ENCODE measurements around the gene TNKS1BP1.

The TNKS1BP1 gene

DNA sequence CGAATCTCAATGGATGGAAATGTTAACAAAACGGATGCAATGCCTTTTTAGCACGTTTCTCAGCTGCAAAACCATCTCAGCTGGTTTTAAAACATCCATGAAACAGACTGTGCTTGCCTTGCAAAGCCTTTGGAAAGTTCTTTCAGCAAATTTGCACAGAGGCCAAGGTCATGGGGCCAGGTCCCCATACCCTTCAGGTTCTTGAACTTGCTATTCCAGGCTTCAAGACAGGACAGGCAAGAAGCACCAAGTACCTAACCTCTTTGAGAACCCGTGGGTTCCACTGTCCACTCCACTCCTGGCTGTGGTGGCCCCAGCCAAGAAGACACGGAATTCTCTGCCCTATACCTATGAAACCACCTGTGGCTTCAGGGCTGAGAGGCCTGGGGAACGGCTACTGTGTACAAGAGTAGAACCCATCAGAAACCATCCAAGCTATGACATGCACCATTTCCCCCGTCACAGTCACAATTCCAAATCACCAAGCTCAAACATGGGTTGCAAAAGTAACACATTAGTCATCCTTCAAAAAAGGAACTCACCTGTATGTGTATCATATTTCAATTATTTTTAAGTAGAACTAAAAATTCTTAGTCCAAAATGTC, 17.0 kb downstream of the TNKS1BP1 start:
- H3F3A ChIP-seq (ENCODE audit: insufficient read depth, low read length) = no peaks in the 10 kb centered on the region
- H3K27ac ChIP-seq (ENCODE audit: low read depth, low read length, poor library complexity, severe bottlenecking) = no peak overlapping the region
- H2AFZ ChIP-seq (ENCODE audit: low read length) = no peak overlapping the region
- no peak overlapping the region for H3K4me2 ChIP-seq (ENCODE audit: low read length)
- H3K27me3 ChIP-seq (ENCODE audit: insufficient read depth, low read length) = no peaks in the 10 kb centered on the region
- no peak overlapping the region for H3K4me3 ChIP-seq (ENCODE audit: low read depth, low read length, poor library complexity, severe bottlenecking)
- H3K9me3 ChIP-seq (ENCODE audit: low read length) = no peaks in the 10 kb centered on the region
- H3K79me2 ChIP-seq (ENCODE audit: insufficient read depth, low read length) = no peaks in the 10 kb centered on the region
- H3K9ac ChIP-seq (ENCODE audit: low read length) = no peak overlapping the region
- H3K4me1 ChIP-seq (ENCODE audit: insufficient read depth, low read length, severe bottlenecking) = no peaks in the 10 kb centered on the region
- no peaks in the 10 kb centered on the region for H3K9me2 ChIP-seq (ENCODE audit: low read depth, low read length)
- no peaks in the 10 kb centered on the region for H4K20me1 ChIP-seq (ENCODE audit: insufficient read depth, low read length)
- TF ChIP-seq EZH2 (IDR thresholded peaks at IDR 0.05; ENCODE audit: borderline replicate concordance, low read length) = no peak
- TF ChIP-seq, protein P1, sequence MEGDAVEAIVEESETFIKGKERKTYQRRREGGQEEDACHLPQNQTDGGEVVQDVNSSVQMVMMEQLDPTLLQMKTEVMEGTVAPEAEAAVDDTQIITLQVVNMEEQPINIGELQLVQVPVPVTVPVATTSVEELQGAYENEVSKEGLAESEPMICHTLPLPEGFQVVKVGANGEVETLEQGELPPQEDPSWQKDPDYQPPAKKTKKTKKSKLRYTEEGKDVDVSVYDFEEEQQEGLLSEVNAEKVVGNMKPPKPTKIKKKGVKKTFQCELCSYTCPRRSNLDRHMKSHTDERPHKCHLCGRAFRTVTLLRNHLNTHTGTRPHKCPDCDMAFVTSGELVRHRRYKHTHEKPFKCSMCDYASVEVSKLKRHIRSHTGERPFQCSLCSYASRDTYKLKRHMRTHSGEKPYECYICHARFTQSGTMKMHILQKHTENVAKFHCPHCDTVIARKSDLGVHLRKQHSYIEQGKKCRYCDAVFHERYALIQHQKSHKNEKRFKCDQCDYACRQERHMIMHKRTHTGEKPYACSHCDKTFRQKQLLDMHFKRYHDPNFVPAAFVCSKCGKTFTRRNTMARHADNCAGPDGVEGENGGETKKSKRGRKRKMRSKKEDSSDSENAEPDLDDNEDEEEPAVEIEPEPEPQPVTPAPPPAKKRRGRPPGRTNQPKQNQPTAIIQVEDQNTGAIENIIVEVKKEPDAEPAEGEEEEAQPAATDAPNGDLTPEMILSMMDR (IDR thresholded peaks at IDR 0.05; ENCODE audit: low read length) = no peak
- H3K36me3 ChIP-seq (ENCODE audit: insufficient read depth, low read length) = peaks cover 23% of the 10 kb centered on the region; the same call in 1 of the 2 replicates

DNA sequence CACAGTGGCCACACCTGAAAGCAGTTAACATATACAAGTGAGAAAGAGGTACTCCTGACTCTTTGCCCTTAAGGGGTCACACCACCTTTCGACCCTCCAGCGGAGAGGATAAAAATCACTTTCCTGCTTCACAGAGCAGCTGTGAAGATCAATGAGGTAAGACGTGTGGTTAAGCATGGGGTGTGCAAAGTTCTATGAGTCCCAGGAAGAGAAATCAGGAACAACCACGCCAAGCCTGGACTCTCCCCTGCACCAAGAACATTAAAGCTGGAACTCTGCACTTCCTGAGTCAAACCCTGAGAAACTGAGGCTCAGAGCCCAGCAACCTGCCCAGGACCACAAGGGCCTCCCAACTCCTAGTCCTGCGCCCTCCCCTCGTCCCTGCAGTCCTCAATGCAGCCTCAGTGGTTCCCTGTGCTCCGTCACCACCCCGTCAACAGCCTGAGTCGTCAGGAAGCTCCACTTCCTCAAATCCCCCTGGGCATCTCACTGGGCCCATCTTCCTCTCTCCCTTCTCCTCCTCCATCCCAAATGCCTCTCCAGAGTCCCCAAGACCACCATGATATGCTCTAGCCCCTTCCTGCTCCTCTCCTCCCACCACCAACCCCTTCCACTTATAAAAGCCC, 17.7 kb downstream of the TNKS1BP1 start:
- H2AFZ ChIP-seq (ENCODE audit: low read length) = no peak overlapping the region
- H3K9ac ChIP-seq (ENCODE audit: low read length) = no peak overlapping the region
- H3F3A ChIP-seq (ENCODE audit: insufficient read depth, low read length) = no peaks in the 10 kb centered on the region
- no peaks in the 10 kb centered on the region for H4K20me1 ChIP-seq (ENCODE audit: insufficient read depth, low read length)
- no peaks in the 10 kb centered on the region for H3K4me1 ChIP-seq (ENCODE audit: insufficient read depth, low read length, severe bottlenecking)
- TF ChIP-seq, protein P1 (IDR thresholded peaks at IDR 0.05; ENCODE audit: low read length) = no peak
- TF ChIP-seq EZH2 (IDR thresholded peaks at IDR 0.05; ENCODE audit: borderline replicate concordance, low read length) = no peak
- no peaks in the 10 kb centered on the region for H3K27me3 ChIP-seq (ENCODE audit: insufficient read depth, low read length)
- no peaks in the 10 kb centered on the region for H3K9me3 ChIP-seq (ENCODE audit: low read length)
- H3K36me3 ChIP-seq (ENCODE audit: insufficient read depth, low read length) = peaks cover 19% of the 10 kb centered on the region; the same call in 1 of the 2 replicates
- no peak overlapping the region for H3K27ac ChIP-seq (ENCODE audit: low read depth, low read length, poor library complexity, severe bottlenecking)
- no peak overlapping the region for H3K4me2 ChIP-seq (ENCODE audit: low read length)
- no peaks in the 10 kb centered on the region for H3K79me2 ChIP-seq (ENCODE audit: insufficient read depth, low read length)
- no peaks in the 10 kb centered on the region for H3K9me2 ChIP-seq (ENCODE audit: low read depth, low read length)
- no peak overlapping the region for H3K4me3 ChIP-seq (ENCODE audit: low read depth, low read length, poor library complexity, severe bottlenecking)

DNA sequence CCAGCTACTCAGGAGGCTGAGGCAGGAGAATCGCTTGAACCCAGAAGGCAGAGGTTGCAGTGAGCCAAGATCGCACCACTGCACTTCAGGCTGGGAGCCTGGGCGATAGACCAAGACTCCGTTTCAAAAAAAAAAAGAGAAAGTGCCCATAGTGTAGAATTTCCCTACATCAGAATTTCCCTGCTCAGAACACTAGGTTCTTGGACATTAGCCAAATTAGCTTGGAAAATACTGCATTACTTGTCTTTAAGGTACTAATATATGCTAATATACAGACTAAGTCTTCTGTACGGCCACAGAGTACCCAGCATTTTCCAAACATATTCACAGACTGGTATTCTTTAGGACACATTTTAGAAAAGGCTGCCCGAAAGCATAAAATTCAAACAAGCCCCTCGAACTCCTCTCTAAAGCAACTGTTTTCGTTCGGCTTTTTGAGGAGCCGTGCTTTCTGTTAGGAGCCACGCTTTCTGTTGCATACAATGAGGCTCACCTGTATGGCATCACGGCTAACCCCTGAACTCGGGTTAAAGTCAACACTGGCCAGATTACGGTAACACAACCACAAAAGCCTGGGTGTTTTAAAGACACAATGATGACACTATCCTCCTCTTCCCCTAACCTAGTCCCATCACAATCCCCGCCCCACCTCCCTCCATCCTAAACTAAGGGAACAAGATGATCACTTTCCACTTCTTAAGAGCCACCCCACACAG, 18.4 kb downstream of the TNKS1BP1 start:
- no peaks in the 10 kb centered on the region for H3F3A ChIP-seq (ENCODE audit: insufficient read depth, low read length)
- H2AFZ ChIP-seq (ENCODE audit: low read length) = no peak overlapping the region
- no peaks in the 10 kb centered on the region for H4K20me1 ChIP-seq (ENCODE audit: insufficient read depth, low read length)
- H3K9ac ChIP-seq (ENCODE audit: low read length) = no peak overlapping the region
- H3K4me2 ChIP-seq (ENCODE audit: low read length) = no peak overlapping the region
- H3K9me2 ChIP-seq (ENCODE audit: low read depth, low read length) = no peaks in the 10 kb centered on the region
- peaks cover 23% of the 10 kb centered on the region; the same call in 1 of the 2 replicates for H3K36me3 ChIP-seq (ENCODE audit: insufficient read depth, low read length)
- H3K27me3 ChIP-seq (ENCODE audit: insufficient read depth, low read length) = no peaks in the 10 kb centered on the region
- no peaks in the 10 kb centered on the region for H3K79me2 ChIP-seq (ENCODE audit: insufficient read depth, low read length)
- H3K27ac ChIP-seq (ENCODE audit: low read depth, low read length, poor library complexity, severe bottlenecking) = no peak overlapping the region
- TF ChIP-seq, protein P1 (IDR thresholded peaks at IDR 0.05; ENCODE audit: low read length) = no peak
- TF ChIP-seq EZH2 (IDR thresholded peaks at IDR 0.05; ENCODE audit: borderline replicate concordance, low read length) = no peak
- no peaks in the 10 kb centered on the region for H3K9me3 ChIP-seq (ENCODE audit: low read length)
- no peak overlapping the region for H3K4me3 ChIP-seq (ENCODE audit: low read depth, low read length, poor library complexity, severe bottlenecking)
- H3K4me1 ChIP-seq (ENCODE audit: insufficient read depth, low read length, severe bottlenecking) = no peaks in the 10 kb centered on the region

Data from OCI-LY1 (cell line).